Measurements from ENCODE around the gene GRIK1. TPM values are rescaled to one million over a fixed set of nuclear protein-coding genes. Genes with fewer than 3 reads are reported as not detected.
A peak's percentile ranks its signal among the peaks of the same experiment; 100 is the strongest.

Gene GRIK1
- total RNA-seq, 1 donor from 2014 or later: 0.39 TPM

- Mint-ChIP-seq H3K27me3 (ENCODE audit: unreplicated experiment) (no peaks in the 10 kb centered on the region), H3K9me3 (ENCODE audit: unreplicated experiment) (no peaks in the 10 kb centered on the region), H3K27ac (ENCODE audit: unreplicated experiment) (no peak overlapping the region), H3K36me3 (ENCODE audit: unreplicated experiment) (no peaks in the 10 kb centered on the region), H3K4me1 (ENCODE audit: low read depth, unreplicated experiment) (peaks cover under 1% of the 10 kb centered on the region), H3K4me3 (ENCODE audit: unreplicated experiment) (no peak overlapping the region)
- no peak for TF ChIP-seq CTCF (IDR thresholded peaks at IDR 0.05; ENCODE audit: partially characterized antibody, unreplicated experiment)
- no peak for DNase-seq
Measured at GRCh38 chr21:29825345-29825744, 114.5 kb downstream of the GRIK1 start.

GRCh38 chr21:29822064-29822463, 117.7 kb downstream of the GRIK1 start:
- H3K36me3 Mint-ChIP-seq (ENCODE audit: unreplicated experiment): no peaks in the 10 kb centered on the region
- peaks cover 14% of the 10 kb centered on the region for H3K4me1 Mint-ChIP-seq (ENCODE audit: low read depth, unreplicated experiment)
- H3K4me3 Mint-ChIP-seq (ENCODE audit: unreplicated experiment): no peak overlapping the region
- H3K9me3 Mint-ChIP-seq (ENCODE audit: unreplicated experiment): no peaks in the 10 kb centered on the region
- no peak for DNase-seq
- H3K27me3 Mint-ChIP-seq (ENCODE audit: unreplicated experiment): peaks cover 1% of the 10 kb centered on the region
- H3K27ac Mint-ChIP-seq (ENCODE audit: unreplicated experiment): no peak overlapping the region
- TF ChIP-seq CTCF (IDR thresholded peaks at IDR 0.05; ENCODE audit: partially characterized antibody, unreplicated experiment): no peak

GRCh38 chr21:29821230-29821629, 118.6 kb downstream of the GRIK1 start:
- Mint-ChIP-seq H3K4me3 (ENCODE audit: unreplicated experiment) (no peak overlapping the region), H3K36me3 (ENCODE audit: unreplicated experiment) (no peaks in the 10 kb centered on the region), H3K4me1 (ENCODE audit: low read depth, unreplicated experiment) (peaks cover 14% of the 10 kb centered on the region), H3K27me3 (ENCODE audit: unreplicated experiment) (peaks cover 1% of the 10 kb centered on the region), H3K27ac (ENCODE audit: unreplicated experiment) (no peak overlapping the region), H3K9me3 (ENCODE audit: unreplicated experiment) (no peaks in the 10 kb centered on the region)
- DNase-seq: no peak
- TF ChIP-seq CTCF (IDR thresholded peaks at IDR 0.05; ENCODE audit: partially characterized antibody, unreplicated experiment): no peak

GRCh38 chr21:29819675-29820326, 120.0 kb downstream of the GRIK1 start:
- H3K4me1 Mint-ChIP-seq (ENCODE audit: low read depth, unreplicated experiment): peaks cover 14% of the 10 kb centered on the region
- no peak for TF ChIP-seq CTCF (IDR thresholded peaks at IDR 0.05; ENCODE audit: partially characterized antibody, unreplicated experiment)

GRCh38 chr21:29818383-29818921, 121.3 kb downstream of the GRIK1 start:
- DNase-seq: no peak
- Mint-ChIP-seq H3K36me3 (ENCODE audit: unreplicated experiment) (no peaks in the 10 kb centered on the region), H3K27me3 (ENCODE audit: unreplicated experiment) (peaks cover 1% of the 10 kb centered on the region), H3K4me1 (ENCODE audit: low read depth, unreplicated experiment) (peaks cover 14% of the 10 kb centered on the region), H3K9me3 (ENCODE audit: unreplicated experiment) (no peaks in the 10 kb centered on the region), H3K4me3 (ENCODE audit: unreplicated experiment) (no peak overlapping the region), H3K27ac (ENCODE audit: unreplicated experiment) (no peak overlapping the region)
- no peak for TF ChIP-seq CTCF (IDR thresholded peaks at IDR 0.05; ENCODE audit: partially characterized antibody, unreplicated experiment)

More at GRCh38 chr21:29819675-29820326, 120.0 kb downstream of the GRIK1 start:
- Mint-ChIP-seq H3K27me3 (ENCODE audit: unreplicated experiment) (peaks cover 1% of the 10 kb centered on the region), H3K9me3 (ENCODE audit: unreplicated experiment) (no peaks in the 10 kb centered on the region), H3K36me3 (ENCODE audit: unreplicated experiment) (no peaks in the 10 kb centered on the region), H3K27ac (ENCODE audit: unreplicated experiment) (no peak overlapping the region), H3K4me3 (ENCODE audit: unreplicated experiment) (peak overlapping the region; percentile 19)
- DNase-seq: no peak
